ENCODE results near the gene COPS8. TPM values are rescaled to one million over a fixed set of nuclear protein-coding genes. Genes with fewer than 3 reads are reported as not detected.

COPS8 gene
- total and polyA plus RNA-seq, 2 donors (not counting 3 experiments of a cell fraction or from before 2014, with no cell fraction given), result 73.6 to 80.7 TPM

DNA sequence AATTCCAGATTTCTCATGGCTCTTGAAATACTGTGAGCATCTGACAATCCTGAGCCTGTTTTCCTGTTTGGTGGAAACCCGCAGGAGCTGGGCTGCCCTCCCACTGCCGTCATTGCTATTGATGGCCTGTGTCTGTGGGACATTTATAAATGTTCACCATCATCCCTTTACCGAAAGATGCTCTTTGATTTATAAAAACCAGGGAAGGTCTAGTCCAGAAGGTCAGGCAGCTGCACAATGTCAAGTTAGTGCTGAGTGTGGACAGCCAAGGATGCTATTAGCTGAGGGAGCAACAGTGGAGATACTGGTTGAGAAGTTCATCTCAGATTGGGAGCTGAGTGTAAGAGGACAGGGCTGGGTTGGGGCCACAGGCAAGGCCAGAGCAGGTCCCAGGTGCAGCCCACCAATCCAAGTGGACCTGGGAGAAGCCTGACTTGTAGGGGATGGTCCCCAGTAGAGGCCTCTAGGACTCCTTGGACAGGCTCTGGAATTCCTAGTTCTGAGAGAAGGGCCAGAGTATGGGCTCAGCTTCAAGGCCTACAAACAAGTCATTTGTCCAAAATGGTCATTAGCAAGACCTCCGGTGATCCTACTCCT is 55.1 kb downstream of the COPS8 start:
- H2AFZ ChIP-seq (ENCODE audit: low read depth, low read length), result no peak overlapping the region
- TF ChIP-seq, protein P1, sequence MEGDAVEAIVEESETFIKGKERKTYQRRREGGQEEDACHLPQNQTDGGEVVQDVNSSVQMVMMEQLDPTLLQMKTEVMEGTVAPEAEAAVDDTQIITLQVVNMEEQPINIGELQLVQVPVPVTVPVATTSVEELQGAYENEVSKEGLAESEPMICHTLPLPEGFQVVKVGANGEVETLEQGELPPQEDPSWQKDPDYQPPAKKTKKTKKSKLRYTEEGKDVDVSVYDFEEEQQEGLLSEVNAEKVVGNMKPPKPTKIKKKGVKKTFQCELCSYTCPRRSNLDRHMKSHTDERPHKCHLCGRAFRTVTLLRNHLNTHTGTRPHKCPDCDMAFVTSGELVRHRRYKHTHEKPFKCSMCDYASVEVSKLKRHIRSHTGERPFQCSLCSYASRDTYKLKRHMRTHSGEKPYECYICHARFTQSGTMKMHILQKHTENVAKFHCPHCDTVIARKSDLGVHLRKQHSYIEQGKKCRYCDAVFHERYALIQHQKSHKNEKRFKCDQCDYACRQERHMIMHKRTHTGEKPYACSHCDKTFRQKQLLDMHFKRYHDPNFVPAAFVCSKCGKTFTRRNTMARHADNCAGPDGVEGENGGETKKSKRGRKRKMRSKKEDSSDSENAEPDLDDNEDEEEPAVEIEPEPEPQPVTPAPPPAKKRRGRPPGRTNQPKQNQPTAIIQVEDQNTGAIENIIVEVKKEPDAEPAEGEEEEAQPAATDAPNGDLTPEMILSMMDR (IDR thresholded peaks at IDR 0.05; ENCODE audit: extremely low read depth in 1 of 2, insufficient read depth in 1 of 2, low read depth in 1 of 2, low read length in 2 of 2), result no peak
- TF ChIP-seq FOS (IDR thresholded peaks at IDR 0.05; ENCODE audit: borderline replicate concordance, insufficient read depth, low read length), result no peak
- TF ChIP-seq MYC (IDR thresholded peaks at IDR 0.05; ENCODE audit: low read depth, low read length), result no peak
- no peak for TF ChIP-seq POLR2AphosphoS5 (IDR thresholded peaks at IDR 0.05; ENCODE audit: insufficient read depth, low read depth, low read length)
- no peak for TF ChIP-seq GATA2 (IDR thresholded peaks at IDR 0.05; ENCODE audit: insufficient read depth, insufficient read length, low read depth, low read length)
- no peak for TF ChIP-seq EZH2 (IDR thresholded peaks at IDR 0.05; ENCODE audit: borderline replicate concordance, low read depth, low read length, severe bottlenecking)
- no peak for TF ChIP-seq JUN (IDR thresholded peaks at IDR 0.05; ENCODE audit: borderline replicate concordance, insufficient read depth, insufficient read length, low read depth)
- TF ChIP-seq POLR2A (IDR thresholded peaks at IDR 0.05; ENCODE audit: low read depth, low read length), result no peak
- TF ChIP-seq, protein P2, sequence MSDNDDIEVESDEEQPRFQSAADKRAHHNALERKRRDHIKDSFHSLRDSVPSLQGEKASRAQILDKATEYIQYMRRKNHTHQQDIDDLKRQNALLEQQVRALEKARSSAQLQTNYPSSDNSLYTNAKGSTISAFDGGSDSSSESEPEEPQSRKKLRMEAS (IDR thresholded peaks at IDR 0.05; ENCODE audit: insufficient read depth, insufficient read length), result no peak
- no peak for DNase-seq (ENCODE audit: low read depth, low spot score)
- intact Hi-C loops (cut with micrococcal nuclease), result no loop called here
- no peaks in the 10 kb centered on the region for H3K4me1 ChIP-seq (ENCODE audit: control insufficient read depth, extremely low read depth, insufficient read depth, low read length)
- no peak overlapping the region for H3K4me3 ChIP-seq (replicated peaks in 1 of 3; ENCODE audit: insufficient read depth in 1 of 3, low read depth in 1 of 3, low read length in 3 of 3)
- H3K9me3 ChIP-seq (replicated peaks; ENCODE audit: control insufficient read depth, insufficient read depth, low read length), result no peaks in the 10 kb centered on the region
- H3K27ac ChIP-seq (ENCODE audit: insufficient read depth, low read depth, low read length), result no peak overlapping the region
- ChIA-PET POLR2A (no interaction called here), CTCF (interaction anchor here (1.2 kb wide), 1 partner anchor 16 kb away, joined by 3 read pairs; no protein-coding TSS in a partner anchor)
- no peaks in the 10 kb centered on the region for H4K20me1 ChIP-seq (replicated peaks; ENCODE audit: control insufficient read depth, extremely low read depth, insufficient read depth, low read length)
- H3K9ac ChIP-seq (replicated peaks; ENCODE audit: extremely low read depth, insufficient read depth, low read length), result no peak overlapping the region
- no peaks in the 10 kb centered on the region for H3K9me1 ChIP-seq (replicated peaks; ENCODE audit: control insufficient read depth, extremely low read depth, insufficient read depth, low read length)
- no TSS peak for BruUV-seq (replicated peaks)
- no peak for FAIRE-seq
- dilution Hi-C loops (cut with MboI; ENCODE audit: extremely low pct_ligation_motif_present, low sequenced_read_pairs), result no loop called here
- H3K79me2 ChIP-seq (ENCODE audit: control insufficient read depth, insufficient read depth, low read length), result no peaks in the 10 kb centered on the region
- no peaks in the 10 kb centered on the region for H3K36me3 ChIP-seq (ENCODE audit: control insufficient read depth in 2 of 2, extremely low read depth in 1 of 2, insufficient read depth in 2 of 2, low read length in 2 of 2)
- H3K27me3 ChIP-seq (ENCODE audit: control insufficient read depth in 2 of 2, insufficient read depth in 2 of 2, low read length in 2 of 2), result no peaks in the 10 kb centered on the region
- no peak overlapping the region for H3K4me2 ChIP-seq (ENCODE audit: insufficient read depth, low read length)
